COLO829 (cell line): ENCODE results near the gene NBEAL2.

Experiments used
- DNase-seq: peaks from one replicate; pipeline ENCODE4 v3.0.0; 2012; ENCODE audit warnings: low spot score

The NBEAL2 gene

DNA sequence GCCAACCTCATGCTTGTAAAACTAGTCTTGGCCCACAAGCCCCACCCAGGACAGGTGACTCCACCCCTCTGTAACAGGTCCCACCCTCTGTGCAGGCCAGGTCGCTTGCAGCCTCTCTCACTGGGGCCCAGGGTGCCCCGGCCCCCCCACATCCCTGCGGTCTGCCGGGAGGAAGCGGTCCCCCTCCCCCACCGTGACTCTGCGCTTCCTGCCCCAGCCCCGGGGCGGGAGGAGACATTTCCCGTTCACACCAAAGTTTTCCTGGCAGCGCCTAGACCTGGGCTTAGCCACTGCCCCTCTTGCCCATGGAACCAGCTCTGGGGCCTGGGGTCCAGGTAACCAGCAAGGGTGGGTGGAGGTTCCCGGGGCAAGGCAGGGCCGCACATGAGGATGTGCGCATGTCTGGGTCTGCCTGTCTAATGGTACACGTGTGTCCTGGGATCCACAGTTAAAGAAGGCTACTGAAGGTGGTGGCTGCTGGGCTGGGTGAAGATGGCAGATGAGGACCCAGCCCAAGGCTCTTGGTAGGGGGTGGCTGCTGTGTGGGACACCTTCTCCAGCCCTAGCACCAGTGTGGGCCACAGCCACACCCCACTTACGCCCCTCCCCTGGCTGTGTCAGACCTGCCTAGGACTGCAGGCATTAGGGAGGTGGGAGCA lies 8.4 kb downstream of the NBEAL2 start:
- DNase-seq = no peak

DNA sequence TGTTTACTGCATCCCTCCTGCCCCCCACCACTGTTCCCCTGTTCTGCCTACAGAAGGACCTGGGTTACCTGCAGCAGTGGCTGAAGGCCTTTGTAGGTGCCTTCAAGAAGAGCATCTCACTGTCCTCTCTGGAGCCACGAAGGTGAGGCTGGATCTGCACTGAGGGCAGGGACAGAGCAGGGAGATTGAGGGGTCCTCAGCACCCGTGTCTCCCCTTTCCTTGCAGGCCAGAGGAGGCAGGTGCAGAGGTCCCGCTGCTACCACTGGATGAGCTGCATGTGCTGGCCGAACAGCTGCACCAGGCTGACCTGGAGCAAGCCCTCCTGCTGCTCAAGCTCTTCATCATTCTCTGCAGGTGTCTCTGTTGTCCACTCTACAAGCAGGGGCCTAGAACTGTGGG lies 9.2 kb downstream of the NBEAL2 start:
- DNase-seq = no peak

- no peak for DNase-seq
Observed at GRCh38 chr3:46989146-46989810, 9.8 kb downstream of the NBEAL2 start.

DNA sequence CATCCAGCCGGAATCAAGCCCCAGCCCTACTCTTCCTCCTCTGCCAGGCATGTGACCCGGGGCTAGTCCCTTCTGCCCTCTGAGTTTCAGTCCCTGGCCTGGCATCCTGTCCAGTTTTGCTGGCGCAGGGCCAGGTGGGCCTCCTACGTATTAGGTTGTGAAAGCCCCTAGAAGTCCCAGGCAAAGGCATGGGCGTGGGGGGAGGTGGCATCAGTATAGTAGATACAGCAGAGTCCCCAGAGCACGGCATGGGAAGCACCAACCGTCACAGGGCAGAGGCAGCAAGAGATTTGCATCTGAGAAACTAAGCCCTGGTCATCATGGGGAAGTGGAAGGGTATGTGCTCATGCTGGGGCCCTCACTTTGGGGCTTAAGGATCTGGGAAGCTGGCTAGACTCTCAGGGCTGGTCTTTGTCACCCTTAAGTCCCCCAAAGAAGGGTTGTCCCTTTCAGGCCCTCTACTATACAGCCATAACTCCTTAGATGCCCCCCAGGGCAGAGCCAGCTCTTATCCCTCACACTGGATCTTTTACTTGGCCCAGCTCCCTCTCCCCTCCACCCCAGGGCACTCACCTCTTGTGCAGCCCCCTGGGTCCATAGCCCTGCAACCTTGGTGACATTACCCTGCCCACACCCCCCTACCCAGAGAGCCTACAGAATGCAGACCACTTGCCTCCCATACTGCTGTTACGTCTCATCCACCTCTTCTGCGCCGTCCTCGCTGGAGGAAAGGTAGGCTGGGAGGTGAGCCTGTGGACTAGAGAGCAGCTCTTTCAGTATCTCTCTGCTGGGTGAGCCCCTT lies 11.3 kb downstream of the NBEAL2 start:
- no peak for DNase-seq

GRCh38 chr3:46991406-46992165 lies 12.1 kb downstream of the NBEAL2 start:
- no peak for DNase-seq

GRCh38 chr3:46992231-46992630 lies 12.8 kb downstream of the NBEAL2 start:
- no peak for DNase-seq

GRCh38 chr3:46993292-46993691 lies 13.8 kb downstream of the NBEAL2 start:
- no peak for DNase-seq

- DNase-seq = no peak
Observed at GRCh38 chr3:46993986-46994385, 14.5 kb downstream of the NBEAL2 start.

GRCh38 chr3:46994801-46995731 lies 15.6 kb downstream of the NBEAL2 start:
- DNase-seq = no peak

GRCh38 chr3:46995901-46996562 lies 16.6 kb downstream of the NBEAL2 start:
- no peak for DNase-seq

DNA sequence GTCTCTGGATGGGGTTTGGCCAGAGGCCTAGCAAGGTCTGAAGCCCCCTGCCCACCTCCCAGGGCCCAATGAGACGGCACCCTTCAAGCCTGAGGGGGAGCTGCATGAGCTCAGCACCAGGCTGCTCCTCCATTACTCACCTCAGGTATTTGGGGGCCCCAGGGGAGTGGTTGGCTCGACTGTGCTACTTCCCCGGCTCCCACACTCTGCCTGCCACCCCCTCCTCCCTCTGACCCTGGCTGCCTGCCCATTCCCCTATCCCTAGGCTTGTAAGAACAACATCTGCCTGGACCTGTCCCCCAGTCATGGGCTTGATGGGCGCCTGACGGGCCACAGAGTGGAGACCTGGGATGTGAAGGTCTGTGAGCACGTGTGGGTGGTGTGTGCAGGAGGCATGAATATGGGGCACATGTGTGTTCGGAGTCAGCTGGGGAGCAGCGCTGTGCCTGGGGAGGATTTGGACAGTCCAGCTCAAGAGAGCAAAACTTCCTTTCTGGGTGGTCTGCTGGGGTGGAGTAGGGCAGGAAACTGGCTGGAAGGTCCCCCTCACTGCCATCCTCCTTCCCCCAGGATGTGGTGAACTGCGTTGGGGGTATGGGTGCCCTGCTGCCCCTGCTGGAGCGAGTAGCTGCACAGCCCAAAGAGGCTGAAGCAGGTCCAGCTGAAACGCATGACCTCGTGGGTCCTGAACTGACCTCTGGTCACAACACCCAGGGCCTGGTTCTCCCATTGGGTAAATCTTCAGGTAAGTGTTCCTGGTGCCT lies 17.4 kb downstream of the NBEAL2 start:
- no peak for DNase-seq

GRCh38 chr3:46997453-46998091 lies 18.1 kb downstream of the NBEAL2 start:
- DNase-seq = no peak

GRCh38 chr3:46998121-46998851 lies 18.8 kb downstream of the NBEAL2 start:
- DNase-seq = peak; percentile 66

GRCh38 chr3:46998852-46999515 lies 19.5 kb downstream of the NBEAL2 start:
- no peak for DNase-seq

DNA sequence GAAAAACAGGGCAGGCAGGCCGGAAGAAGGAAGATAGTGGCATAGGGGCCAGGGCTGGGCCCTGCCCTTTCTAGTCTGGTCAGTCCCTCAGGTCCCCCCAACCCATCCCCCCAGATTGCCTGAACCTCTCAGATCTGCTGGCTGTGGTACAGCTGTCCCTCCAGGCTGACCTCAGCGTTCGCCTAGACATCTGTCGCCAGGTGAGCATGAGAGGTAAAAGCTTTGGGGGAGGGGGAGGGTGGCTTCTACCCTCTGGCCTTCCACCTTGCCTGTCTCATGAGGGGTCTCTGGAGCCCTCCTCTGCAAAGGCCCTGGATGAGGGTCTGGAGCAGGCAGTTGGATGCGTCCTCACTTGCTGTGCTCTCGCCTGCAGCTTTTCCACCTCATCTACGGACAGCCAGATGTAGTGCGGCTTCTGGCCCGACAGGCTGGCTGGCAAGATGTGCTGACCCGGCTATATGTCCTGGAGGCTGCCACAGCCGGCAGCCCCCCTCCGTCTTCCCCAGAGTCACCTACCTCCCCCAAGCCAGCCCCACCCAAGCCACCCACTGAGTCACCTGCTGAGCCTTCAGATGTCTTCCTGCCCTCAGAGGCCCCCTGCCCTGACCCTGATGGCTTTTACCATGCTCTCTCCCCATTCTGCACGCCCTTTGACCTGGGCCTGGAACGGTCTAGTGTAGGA lies 20.2 kb downstream of the NBEAL2 start:
- DNase-seq = no peak

GRCh38 chr3:47000198-47000815 lies 20.8 kb downstream of the NBEAL2 start:
- DNase-seq = no peak
